ENCODE data around the gene ANKS1B.

The ANKS1B gene

DNA sequence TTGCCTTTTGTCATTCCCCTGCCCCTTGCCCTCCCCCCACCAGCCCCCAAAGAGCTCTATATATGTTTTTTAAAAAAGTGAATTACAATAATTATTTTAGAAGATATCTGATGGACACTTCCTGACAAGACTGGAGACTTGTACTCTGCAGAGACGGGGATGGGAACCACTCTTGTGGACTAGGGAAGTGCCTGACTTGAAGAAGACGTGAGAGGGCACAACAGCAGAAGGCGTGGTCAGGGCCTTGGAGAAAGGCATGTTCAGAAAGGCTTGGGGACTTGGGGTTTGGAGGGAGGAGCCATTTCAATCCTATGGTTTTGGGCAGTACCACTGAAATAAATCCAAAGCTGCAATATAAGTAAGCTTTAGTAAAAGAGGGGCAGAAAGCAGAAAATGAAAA lies 1184.9 kb downstream of the ANKS1B start:
- H3K27me3 ChIP-seq: peaks cover 17% of the 10 kb centered on the region
- TF ChIP-seq, protein P1, sequence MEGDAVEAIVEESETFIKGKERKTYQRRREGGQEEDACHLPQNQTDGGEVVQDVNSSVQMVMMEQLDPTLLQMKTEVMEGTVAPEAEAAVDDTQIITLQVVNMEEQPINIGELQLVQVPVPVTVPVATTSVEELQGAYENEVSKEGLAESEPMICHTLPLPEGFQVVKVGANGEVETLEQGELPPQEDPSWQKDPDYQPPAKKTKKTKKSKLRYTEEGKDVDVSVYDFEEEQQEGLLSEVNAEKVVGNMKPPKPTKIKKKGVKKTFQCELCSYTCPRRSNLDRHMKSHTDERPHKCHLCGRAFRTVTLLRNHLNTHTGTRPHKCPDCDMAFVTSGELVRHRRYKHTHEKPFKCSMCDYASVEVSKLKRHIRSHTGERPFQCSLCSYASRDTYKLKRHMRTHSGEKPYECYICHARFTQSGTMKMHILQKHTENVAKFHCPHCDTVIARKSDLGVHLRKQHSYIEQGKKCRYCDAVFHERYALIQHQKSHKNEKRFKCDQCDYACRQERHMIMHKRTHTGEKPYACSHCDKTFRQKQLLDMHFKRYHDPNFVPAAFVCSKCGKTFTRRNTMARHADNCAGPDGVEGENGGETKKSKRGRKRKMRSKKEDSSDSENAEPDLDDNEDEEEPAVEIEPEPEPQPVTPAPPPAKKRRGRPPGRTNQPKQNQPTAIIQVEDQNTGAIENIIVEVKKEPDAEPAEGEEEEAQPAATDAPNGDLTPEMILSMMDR (IDR thresholded peaks at IDR 0.05; ENCODE audit: low read depth, low read length): no peak
- no peak overlapping the region for H3K4me3 ChIP-seq (ENCODE audit: low read depth, low read length)
- no peaks in the 10 kb centered on the region for H3K9me3 ChIP-seq
- H3K4me1 ChIP-seq: no peaks in the 10 kb centered on the region
- H3K36me3 ChIP-seq: no peaks in the 10 kb centered on the region
- DNase-seq: no peak

DNA sequence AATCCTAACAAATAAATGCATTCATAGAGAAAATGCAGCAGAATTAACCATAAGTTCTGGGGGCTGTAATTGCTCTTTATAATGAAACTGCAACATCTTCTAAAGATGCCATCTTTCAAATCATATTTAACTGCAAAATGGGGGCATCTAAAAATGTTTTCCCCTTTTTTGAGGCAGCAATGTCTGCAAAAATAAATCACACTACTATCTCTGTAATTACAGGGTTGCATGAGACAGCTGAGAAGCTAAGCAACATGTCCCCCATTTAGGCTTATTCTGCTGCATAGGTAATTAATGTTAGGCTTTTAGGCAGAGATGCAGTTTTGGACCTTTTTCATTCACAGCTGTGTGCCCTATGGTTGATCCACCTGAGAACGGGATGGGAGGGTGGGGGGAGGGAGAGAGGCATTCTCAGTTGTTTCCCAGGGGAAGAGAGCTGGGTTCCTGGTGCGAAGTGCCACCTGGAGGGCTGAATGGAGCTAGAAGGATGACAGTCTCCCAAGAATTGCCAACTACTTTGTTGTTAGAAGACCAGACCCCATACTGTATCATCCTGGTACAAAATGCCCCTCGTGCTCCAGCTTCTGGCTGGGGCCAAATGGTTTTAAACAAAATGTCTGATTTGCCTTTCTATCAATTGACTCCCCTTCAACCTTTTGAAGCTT lies 1185.5 kb downstream of the ANKS1B start:
- H3K4me3 ChIP-seq (ENCODE audit: low read depth, low read length): no peak overlapping the region
- H3K4me1 ChIP-seq: no peaks in the 10 kb centered on the region
- H3K27me3 ChIP-seq: peaks cover 17% of the 10 kb centered on the region
- no peaks in the 10 kb centered on the region for H3K36me3 ChIP-seq
- TF ChIP-seq, protein P1 (IDR thresholded peaks at IDR 0.05; ENCODE audit: low read depth, low read length): no peak
- no peaks in the 10 kb centered on the region for H3K9me3 ChIP-seq
- DNase-seq: no peak

DNA sequence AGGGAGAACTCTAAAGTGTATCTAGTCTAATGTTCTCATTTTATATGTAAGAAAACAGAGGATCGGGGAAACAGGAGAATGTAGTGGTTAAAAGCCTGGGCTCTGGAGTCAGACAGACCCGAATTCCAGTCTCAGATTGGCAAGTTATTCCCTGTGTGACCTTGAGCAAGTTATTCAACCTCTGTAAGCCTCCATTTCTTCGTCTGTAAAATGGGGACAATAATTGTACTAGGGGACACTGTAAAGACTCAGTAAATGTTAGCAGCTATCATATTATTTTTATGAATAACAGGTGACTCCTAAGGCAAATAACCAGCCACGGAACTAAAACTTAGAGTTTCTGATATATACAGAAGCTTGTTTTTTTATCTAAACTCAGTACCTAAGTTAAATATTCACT lies 1187.5 kb downstream of the ANKS1B start:
- TF ChIP-seq, protein P1 (IDR thresholded peaks at IDR 0.05; ENCODE audit: low read depth, low read length): no peak
- Histone ChIP-seq H3K27me3 (peaks cover 17% of the 10 kb centered on the region), H3K36me3 (no peaks in the 10 kb centered on the region), H3K9me3 (no peaks in the 10 kb centered on the region), H3K4me1 (no peaks in the 10 kb centered on the region), H3K4me3 (ENCODE audit: low read depth, low read length) (no peak overlapping the region)
- DNase-seq: no peak

DNA sequence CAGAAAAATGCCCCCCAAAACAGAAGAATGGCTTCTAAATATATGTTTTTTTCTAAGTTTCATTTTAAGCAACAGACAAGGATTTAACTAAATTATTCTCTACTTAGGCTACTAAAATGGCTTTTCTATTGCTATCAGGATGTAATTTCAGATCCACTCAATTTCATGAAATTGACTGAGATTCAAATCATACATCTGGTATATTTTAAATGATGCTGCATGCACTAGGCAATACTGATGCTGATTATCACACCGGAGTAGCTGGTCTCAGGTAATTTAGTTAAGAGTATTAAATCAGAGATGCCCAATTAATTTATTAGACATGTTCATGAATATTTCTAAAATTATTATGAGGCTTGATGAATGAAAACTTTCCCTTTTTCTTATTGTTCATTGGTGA lies 1188.0 kb downstream of the ANKS1B start:
- no peak for DNase-seq
- Histone ChIP-seq H3K9me3 (no peaks in the 10 kb centered on the region), H3K36me3 (no peaks in the 10 kb centered on the region), H3K27me3 (peaks cover 17% of the 10 kb centered on the region), H3K4me1 (no peaks in the 10 kb centered on the region), H3K4me3 (ENCODE audit: low read depth, low read length) (no peak overlapping the region)
- TF ChIP-seq, protein P1 (IDR thresholded peaks at IDR 0.05; ENCODE audit: low read depth, low read length): no peak

DNA sequence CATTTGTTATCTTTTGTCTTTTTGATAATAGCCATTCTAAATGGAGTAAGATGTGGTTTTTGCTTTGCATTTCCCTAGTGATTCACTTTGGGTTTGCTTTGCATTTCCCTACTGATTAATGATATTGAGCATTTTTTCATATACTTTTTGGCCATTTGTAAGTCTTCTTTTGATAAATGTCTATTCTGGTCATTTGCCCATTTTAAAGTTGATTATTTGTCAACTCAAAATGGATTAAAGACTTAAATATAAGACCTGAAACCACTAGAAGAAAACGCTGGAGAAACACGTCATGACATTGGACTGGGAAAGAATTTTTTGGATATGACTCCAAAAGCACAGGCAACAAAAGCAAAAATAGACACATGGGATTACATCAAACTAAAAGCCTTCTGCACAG lies 1191.6 kb downstream of the ANKS1B start:
- TF ChIP-seq, protein P1 (IDR thresholded peaks at IDR 0.05; ENCODE audit: low read depth, low read length): no peak
- no peak overlapping the region for H3K4me3 ChIP-seq (ENCODE audit: low read depth, low read length)
- peaks cover 15% of the 10 kb centered on the region for H3K27me3 ChIP-seq
- no peaks in the 10 kb centered on the region for H3K9me3 ChIP-seq
- no peaks in the 10 kb centered on the region for H3K36me3 ChIP-seq
- no peaks in the 10 kb centered on the region for H3K4me1 ChIP-seq
- DNase-seq: no peak

DNA sequence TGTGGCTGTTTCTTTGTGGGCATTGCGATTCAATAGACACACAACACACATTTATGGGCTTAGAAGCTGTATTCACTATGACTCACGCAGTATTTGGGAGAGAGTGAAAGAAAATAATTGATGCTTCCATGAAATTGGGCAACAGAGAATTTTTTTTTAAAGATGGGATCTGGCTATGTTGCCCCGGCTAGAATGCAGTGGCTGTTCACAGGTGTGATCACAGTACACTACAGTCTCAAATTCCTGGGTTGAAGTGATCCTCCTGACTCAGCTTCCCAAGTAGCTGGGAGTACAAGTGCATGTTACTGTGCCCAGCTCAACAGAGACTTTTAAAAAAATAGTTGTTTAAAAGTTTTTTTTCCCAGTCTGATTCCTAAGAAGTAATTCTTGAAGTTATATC lies 1193.3 kb downstream of the ANKS1B start:
- H3K4me3 ChIP-seq (ENCODE audit: low read depth, low read length): no peak overlapping the region
- H3K4me1 ChIP-seq: no peaks in the 10 kb centered on the region
- no peak for DNase-seq
- H3K36me3 ChIP-seq: no peaks in the 10 kb centered on the region
- TF ChIP-seq, protein P1 (IDR thresholded peaks at IDR 0.05; ENCODE audit: low read depth, low read length): no peak
- no peaks in the 10 kb centered on the region for H3K9me3 ChIP-seq
- H3K27me3 ChIP-seq: peaks cover 5% of the 10 kb centered on the region; the same call in 1 of the 2 replicates
